ENCODE measurements around the gene PRCC.
A peak's percentile ranks its signal among the peaks of the same experiment; 100 is the strongest.

PRCC gene, protein sequence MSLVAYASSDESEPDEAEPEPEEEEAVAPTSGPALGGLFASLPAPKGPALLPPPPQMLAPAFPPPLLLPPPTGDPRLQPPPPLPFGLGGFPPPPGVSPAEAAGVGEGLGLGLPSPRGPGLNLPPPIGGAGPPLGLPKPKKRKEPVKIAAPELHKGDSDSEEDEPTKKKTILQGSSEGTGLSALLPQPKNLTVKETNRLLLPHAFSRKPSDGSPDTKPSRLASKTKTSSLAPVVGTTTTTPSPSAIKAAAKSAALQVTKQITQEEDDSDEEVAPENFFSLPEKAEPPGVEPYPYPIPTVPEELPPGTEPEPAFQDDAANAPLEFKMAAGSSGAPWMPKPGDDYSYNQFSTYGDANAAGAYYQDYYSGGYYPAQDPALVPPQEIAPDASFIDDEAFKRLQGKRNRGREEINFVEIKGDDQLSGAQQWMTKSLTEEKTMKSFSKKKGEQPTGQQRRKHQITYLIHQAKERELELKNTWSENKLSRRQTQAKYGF

DNA sequence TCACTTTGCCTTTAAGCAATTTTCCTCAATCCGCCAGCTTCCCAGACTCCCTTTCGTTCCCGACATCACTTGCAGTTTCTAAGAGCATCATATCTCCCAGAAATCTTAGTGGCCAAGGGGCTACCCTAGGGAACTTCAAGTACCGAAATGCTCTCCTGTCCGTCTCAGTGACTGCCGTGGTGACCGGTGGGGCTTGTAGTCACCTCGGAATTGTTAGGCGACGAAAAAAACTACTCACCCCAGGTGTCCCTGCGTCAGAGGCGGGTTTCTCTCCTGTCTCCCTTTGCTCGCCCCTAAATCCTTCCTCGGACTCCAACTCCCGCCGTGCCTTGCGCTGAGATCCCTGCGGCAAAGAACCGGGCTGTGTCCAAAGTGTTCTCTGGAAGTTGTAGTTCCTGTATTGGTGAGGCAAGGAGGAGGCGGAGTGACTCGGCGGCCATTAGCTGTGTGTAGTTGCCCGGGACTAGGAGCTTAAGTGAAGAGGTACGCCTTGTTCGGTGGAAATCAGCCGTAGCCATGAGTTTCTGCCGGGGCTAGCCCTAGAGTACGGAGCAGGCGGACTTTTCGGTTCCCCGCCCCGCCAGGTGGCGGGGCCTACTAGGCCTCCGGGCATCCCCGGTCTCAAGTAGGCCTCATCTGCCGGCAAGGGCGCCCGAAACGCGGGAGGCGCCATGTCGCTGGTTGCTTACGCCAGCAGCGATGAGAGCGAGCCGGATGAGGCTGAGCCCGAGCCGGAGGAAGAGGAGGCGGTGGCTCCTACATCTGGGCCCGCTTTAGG, at the start of gene PRCC:
TSS of gene PRCC (plus strand) at position 435 of the 778 bp plus-strand sequence. CDS start at position 672, 237 bp downstream.
- DNase-seq, result peak; percentile 100

DNA sequence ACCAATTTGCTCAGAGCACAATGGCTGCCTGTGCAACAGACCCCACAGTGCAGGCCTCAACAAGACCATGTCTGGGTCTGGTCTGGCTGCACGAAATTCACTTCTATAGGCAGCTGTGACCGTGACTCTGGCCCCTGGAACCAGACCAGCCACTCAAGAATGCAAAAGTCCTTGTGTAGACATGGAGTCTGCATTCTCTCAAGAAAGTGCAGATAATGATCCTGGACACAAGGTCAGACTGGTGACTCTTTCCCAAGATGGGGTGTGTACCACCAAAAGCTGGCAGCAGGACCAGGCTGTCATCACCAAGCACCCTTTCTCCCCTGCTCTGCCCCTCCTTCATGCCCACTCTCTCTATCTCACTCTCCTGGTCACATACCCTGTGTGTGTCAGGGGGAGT, 46.2 kb upstream of the PRCC start:
- no peak for DNase-seq

DNA sequence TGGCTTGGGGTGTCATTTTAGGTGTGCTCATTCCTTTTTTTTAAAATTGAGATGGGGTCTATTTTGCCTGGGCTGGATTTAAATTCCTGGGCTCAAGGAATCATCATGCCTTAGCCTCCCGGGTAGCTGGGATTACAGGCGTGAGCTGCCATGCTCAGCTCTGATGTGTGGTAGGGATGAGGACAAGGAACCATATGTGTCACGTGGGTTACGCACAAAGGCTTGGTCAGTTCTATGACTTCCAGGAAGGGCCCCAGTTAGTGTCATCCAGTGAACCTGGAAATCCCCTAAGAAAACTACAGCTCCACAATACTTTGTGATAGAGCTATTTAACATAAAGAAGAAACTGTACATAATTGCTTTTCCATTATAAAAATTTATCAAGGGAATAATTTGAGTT, 45.8 kb upstream of the PRCC start:
- no peak for DNase-seq

GRCh38 chr1:156725683-156726280, 41.6 kb upstream of the PRCC start:
- DNase-seq, result peak; percentile 93

GRCh38 chr1:156726549-156727226, 40.6 kb upstream of the PRCC start:
- DNase-seq, result peak; percentile 61

GRCh38 chr1:156727492-156727891, 39.8 kb upstream of the PRCC start:
- DNase-seq, result no peak

DNA sequence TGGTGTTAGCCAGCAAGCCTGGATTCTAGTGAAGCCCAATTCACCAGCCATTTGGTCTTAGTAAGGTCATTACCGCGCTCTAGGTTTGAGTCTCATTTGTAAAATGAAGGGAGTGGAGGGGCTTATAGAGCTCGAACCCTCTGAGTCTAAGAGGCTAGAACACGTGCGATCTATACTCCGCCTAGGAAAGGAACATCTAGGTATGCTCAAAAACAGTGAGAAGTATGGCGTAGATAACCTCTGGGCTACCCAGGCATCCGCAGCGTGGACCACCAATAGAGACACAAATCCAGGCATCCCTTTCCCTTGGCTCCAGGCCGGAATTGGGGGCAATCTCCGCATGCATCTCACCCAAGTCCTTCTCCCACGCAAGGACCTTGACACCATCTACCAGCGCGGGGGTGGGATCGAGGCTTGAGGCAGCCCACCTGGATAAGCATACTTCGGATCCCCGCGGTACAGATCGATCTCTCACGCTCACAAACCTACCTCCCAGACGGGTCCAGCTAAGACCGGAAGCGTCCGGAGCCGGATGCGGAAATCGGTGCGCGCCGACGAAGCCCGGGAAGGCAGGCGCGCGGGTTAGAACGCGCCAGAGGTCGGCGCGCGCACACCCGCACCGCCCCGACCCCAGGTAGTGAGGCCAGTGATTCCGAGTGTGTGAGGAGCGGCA, 39.3 kb upstream of the PRCC start, which contains the start of gene METTL25B:
TSS of gene METTL25B (plus strand) at position 544 of the 673 bp plus-strand sequence. CDS start 636 bp downstream, outside the sequence.
- DNase-seq, result peak; percentile 92

- DNase-seq, result peak; percentile 98
Observed at GRCh38 chr1:156728599-156729462, 38.5 kb upstream of the PRCC start, which contains the start of gene ISG20L2. ISG20L2 (minus strand) TSS chr1:156728766; CDS start chr1:156727652, 1,114 bp downstream.

GRCh38 chr1:156733989-156734584, 33.2 kb upstream of the PRCC start:
- DNase-seq, result no peak

GRCh38 chr1:156738407-156738806, 28.9 kb upstream of the PRCC start:
- DNase-seq, result no peak

DNA sequence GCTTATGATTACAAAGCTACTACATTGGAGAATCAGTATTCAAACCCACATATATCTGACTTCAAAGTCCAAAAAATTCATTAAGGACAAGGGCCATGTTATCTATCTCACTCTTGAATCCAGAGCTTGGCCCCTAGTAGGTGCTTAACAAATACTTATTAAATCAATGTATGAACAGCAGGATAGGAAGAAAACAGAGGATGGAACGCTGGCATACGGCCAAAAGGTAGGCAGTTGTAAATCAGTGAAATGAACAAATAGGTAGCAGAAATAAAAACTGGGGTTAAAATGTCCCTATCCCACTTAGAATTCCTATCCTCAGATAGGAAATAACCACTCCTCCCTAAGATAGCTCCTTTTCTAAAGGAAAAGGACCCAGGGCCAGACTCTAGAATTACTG, 28.4 kb upstream of the PRCC start:
- no peak for DNase-seq

GRCh38 chr1:156740237-156740740, 27.0 kb upstream of the PRCC start:
- DNase-seq, result no peak

- peak; percentile 99 for DNase-seq
Observed at GRCh38 chr1:156740741-156741480, 26.4 kb upstream of the PRCC start, which contains the start of gene MRPL24. MRPL24 (minus strand) TSS chr1:156741088; CDS start chr1:156738704, 2,384 bp downstream.

DNA sequence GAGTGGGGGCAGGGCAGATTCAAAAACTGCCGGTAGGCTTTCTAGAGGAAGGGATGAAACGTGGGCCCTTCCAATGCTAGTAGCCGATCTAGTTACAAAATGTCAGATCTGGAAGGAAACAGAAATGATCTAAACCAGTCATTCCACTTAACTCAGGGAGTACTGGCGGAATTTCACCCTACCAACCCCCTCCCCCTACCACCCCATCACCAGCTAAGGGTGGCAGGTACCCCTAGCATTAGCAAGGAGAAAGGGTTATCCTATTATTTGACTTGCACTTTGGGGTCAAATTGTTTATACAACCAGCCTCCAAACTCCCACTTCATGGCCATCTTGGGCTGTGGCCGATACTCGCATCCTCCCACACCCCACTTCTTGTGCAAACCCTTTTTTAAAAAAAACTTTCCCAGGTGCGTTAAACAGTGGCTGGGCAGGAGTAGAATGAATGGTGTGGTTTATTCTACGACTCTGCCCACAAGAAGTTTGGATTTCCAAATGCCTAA, 25.8 kb upstream of the PRCC start:
- DNase-seq, result no peak

DNA sequence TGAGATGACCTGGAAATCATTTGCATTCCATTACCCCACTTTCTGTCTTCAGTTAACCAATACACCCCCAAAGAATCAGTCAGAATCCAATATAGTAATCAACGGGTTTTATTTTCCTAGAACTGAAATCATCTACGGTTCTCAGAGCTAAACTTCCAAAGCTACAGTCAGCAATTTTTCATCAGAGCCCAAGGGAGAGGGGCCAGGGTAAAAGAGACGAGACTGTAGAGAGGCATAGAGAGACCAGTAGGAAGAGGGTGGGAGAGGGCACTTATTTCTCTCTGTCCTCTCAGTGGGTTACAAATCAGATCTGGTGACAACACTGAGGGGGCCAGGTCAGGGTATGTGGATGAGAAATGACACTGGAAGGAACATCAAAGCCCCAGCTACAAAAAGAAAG, 25.3 kb upstream of the PRCC start:
- no peak for DNase-seq

GRCh38 chr1:156742801-156743200, 24.5 kb upstream of the PRCC start:
- DNase-seq, result no peak

DNA sequence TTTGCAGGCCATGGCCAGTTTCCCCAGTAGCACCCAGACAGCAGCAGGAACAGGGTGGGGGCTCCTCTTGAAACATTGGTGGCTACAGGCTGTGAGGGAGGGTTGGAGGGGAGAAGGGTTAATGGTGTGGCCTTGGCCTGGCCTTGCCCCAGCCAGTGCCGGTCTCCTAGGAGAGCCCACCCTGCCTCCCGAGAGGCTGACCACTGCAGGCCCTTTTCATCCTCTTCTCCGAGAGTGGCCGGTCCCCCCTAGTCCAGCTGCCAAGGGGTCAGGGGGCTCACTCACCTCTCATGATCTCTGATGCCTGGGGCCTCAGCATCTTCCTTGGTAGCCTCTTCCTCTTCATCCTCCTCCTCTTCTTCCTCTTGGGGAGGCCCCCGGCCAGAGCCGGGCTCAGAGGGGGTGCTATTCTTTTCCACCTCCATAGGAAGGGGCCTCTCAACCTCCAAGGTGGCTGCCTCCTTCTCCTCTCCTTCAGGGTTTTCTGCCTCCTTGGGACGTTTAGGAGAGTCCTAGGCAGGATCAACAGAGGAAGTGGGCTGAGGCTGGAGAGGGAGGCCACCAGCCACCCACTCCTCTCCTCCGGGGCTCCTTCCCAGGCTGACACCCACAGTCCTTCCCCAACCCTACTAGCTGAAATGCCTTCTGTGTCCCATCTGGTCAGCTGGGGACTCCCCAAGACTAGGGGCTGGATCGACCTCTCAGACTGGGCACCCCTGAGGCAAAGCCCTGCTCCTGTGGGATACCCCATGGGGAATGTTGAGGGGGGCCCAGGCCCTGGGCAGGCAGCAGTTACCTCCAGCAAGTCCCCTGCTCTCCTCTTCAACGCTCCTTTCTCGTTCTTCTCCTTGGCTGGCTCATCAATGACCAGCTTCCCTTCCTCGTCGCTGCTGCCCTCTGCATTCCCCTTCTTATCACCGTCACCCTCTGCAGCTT, 23.7 kb upstream of the PRCC start:
- no peak for DNase-seq

GRCh38 chr1:156744344-156744743, 23.0 kb upstream of the PRCC start:
- DNase-seq, result no peak

All from femur (tissue), 1 donor.